GM21526 (cell line): ENCODE results near the gene MLANA.

ENCODE experiments used
- ATAC-seq: cut with Tn5 transposase; IDR thresholded peaks from one replicate; pipeline ENCODE4 v1.9.1; 2021; ENCODE audit warnings: moderate library complexity; ENCODE audit not compliant: unreplicated experiment, low FRiP score

MLANA gene

DNA sequence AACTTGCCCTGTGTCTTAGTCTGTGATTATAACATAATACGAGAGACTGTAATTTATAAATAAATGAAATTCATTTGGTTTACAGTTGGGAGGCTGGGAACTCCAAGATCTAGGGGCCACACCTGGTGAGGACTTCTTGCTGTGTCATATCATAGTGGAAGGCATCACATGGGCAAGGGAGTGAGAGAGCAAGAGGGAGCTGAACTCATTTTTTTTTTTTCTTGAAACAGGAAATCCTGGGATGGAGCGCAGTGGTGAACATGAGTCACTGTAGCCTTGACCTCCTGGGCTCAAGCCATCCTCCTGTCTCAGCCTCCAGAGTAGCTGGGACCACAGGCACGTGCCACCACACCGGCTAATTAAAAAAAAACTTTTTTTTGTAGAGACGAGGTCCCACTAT is 7.2 kb downstream of the MLANA start:
- ATAC-seq, result no peak

GRCh38 chr9:5899292-5899691 is 8.6 kb downstream of the MLANA start:
- no peak for ATAC-seq

- ATAC-seq, result no peak
Observed at GRCh38 chr9:5900622-5901021, 9.9 kb downstream of the MLANA start.

GRCh38 chr9:5902377-5902776 is 11.7 kb downstream of the MLANA start:
- ATAC-seq, result no peak

GRCh38 chr9:5908918-5909317 is 18.2 kb downstream of the MLANA start:
- ATAC-seq, result no peak

GRCh38 chr9:5909976-5910375 is 19.3 kb downstream of the MLANA start:
- ATAC-seq, result no peak

DNA sequence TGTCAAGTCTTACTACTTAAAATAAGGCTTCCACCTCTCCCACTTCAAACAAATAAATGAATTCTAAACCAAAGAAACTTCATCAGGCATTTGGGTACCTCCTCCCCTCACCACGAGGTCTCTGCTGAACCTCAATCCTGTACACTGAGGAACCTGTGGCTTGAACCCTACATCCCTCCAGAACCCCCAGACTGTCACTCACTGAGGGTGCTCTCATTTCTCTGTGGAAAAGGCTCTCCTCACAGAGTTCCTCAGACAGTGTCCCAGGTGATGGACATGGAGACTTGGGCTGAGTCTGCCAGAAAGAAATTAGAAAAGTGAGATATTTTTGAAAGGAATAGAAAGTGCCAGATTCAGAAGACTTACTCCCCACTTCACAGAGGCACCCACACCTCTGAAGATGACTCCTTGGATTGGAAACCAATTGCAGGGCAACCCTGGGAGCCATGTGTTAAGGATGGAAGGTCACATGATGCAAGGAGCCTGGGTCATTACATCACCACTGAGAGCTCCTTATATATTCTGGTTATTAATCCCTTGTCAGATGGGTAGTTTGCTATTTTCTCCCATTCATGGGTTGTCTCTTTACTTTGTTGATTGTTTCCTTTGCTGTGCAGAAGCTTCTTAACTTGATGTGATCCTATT is 19.8 kb downstream of the MLANA start:
- no peak for ATAC-seq

DNA sequence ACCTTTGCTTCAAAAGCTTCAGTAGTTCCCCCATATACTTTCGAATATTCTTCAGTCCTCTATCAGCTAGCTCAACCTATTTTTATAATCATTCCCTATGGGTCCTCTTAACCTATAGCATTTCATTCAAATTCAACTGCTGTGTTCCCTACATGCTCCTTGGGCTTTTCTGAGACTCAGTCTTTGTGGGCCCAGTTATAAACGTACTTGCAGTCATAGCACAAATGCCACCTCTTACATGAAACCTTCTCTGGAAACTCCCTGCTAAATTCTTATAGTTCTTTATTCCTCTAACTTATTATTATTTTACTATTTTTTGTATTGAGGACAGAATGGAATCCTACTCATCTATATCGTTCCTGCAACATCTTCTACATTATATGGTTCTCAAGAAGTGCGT is 24.7 kb downstream of the MLANA start:
- no peak for ATAC-seq

DNA sequence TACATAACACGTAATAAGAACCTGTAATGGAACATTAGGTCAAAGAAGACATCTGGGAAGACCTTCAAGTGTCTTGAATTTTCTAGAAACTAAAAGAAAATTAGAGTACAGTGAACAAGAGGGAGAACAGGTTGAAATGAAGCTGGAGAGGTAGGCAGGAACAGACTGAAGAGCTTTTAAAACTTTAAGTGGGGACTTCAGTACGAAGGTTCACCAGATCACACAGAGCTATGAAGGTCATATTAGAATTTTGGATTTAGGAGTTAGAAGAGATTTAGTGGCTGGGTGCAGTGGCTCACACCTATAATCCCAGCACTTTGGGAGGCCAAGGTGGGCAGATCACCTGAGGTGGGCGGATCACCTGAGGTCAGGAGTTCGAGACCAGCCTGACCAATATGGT is 26.6 kb downstream of the MLANA start:
- no peak for ATAC-seq

DNA sequence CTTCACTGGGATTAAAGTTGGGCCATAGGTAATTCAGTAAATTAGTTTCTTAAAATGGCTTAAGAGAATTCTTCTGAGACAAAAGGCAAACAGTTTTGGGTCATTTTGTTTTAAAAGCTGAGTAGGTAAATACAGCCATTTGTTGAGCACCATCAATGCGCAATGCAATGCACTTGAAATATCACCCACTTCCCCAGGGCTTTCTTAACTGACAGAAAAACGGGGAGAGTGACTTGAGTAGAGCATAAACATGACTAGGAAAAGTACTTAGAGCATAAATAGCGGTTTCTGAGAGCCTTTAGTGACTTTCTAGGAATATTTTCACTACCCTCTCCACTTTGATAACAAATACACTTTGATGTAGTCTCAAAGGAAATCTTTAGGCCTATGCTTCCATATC is 27.2 kb downstream of the MLANA start:
- no peak for ATAC-seq

DNA sequence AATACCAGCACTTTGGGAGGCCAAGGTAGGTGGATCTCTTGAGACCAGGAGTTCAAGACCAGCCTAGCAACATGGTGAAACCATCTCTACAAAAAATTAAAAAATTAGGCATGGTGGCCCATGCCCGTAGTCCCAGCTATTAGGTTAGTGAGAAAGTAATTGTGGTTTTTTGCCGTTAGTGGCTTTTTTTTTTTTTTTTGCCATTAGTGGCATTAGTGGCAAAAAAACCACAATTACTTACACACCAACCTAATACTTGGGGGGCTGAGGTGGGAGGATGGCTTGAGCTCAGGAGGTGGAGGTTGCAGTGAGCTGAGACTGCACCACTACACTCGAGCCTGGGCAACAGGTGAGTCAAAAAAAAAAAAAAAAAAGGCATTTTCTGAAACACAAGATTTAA is 27.8 kb downstream of the MLANA start:
- ATAC-seq, result no peak

DNA sequence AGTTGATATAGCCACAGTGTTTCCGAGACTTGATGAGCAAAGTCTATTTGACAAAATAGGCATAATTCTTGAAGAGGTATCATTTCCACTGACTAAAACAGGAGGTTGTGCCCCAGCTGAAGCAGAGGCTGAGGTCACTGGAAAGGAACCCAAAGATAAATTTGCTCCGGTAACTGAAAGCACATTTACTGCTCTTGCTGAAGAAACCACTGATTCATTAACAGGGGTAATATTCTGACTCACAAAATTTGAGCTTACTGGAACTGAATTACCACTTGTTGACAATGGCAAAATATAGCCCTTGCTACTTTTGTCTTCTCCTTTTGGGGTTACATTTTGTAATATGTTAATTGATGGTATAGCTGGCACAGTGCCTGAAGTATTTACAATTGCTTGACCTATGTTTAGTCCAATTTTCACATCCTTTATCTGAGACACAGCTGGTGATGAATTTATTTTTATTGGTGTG is 30.2 kb downstream of the MLANA start:
- peak; percentile 69 for ATAC-seq

- ATAC-seq, result no peak
Observed at GRCh38 chr9:5922192-5922591, 31.5 kb downstream of the MLANA start.

DNA sequence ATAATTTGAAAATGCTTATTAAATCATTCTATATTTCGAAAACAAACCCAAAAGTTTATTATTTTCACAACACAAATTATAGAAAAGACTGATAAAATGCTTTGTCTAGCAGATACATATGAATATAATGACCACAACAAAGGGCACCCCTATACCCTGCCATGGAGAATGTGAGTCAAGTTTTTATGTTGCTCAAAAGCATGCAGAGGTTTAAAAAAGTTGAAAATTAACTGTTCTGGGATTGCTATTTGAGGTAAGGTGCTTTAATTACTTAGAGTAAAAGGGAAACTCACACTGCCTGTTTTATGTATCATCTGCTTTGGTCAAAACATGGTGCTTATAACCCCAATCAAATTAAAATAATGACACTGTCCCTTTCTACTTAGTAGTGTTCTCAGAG is 41.0 kb downstream of the MLANA start:
- ATAC-seq, result no peak

DNA sequence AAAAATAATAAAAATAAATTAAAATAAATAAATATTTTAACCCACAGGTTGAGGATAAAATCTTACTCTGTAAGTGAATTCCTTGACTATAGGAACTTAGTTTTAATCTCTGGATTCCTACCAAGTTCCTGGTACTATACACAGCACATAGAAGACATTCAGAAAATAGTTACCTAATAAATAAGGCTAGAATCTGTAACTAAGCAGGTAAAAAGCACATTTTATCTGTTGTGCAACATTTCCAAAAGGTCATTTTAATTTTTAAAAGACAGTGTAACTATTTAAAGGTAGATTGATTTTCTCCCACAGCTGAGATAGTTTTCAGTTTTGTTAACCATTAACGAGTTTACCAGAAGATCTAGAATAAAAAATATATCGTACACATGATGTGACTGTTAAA is 47.8 kb downstream of the MLANA start:
- no peak for ATAC-seq

DNA sequence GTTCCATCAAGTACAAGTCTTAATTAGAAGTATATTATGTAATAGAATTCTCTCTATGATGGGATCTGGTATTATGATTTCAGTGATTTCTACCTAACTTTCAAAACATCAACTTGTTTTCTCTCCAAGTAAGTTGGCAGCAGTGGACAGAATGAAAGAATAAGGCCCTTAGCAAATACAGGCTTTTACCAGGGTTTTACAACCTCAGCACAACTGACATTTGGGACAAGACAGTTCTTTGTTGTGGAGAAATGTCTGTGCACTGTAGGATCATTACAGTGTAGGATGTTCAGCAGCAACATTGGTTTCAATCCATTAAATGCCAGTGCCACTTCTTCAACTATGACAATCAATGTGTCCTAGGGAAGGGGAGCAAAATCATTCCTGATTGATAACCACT is 48.8 kb downstream of the MLANA start:
- ATAC-seq, result no peak

GRCh38 chr9:5941214-5941613 is 50.5 kb downstream of the MLANA start:
- no peak for ATAC-seq

DNA sequence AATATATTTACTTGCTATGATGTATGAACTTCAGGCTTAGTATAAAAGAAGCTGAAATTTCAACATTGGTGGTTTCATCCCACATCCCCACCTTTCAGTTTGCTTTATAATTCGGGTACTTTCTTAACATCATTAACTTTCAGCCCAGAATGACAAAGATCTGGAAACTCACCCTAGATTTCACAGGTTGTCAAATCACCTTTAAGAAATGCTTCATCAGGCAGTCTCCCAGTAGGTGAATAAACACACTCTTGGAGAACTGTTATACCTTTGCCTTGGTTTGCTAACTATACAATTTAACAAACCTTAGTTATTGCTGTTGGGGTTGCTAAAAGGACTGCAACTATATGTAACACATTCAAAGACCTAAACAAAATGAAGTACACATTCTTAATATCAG is 54.4 kb downstream of the MLANA start:
- no peak for ATAC-seq

DNA sequence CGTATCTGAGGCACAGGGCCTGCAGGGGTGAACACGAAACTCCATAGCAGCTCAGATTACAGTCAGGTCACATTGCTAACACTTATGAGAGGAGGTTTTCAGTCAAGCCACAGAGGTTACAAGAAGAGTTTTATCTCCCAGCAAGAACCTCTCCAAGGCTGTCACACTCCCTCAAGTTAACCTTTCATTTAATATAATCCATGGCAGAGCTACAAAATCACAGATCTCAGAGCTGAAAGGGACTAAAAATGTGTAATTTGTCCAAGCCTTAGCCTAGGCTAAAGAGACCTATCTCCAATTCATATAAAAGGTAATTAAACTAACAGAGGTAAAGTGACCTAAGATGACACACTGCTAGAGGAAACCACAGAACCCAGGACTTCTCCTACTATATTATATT is 57.2 kb downstream of the MLANA start:
- ATAC-seq, result no peak

DNA sequence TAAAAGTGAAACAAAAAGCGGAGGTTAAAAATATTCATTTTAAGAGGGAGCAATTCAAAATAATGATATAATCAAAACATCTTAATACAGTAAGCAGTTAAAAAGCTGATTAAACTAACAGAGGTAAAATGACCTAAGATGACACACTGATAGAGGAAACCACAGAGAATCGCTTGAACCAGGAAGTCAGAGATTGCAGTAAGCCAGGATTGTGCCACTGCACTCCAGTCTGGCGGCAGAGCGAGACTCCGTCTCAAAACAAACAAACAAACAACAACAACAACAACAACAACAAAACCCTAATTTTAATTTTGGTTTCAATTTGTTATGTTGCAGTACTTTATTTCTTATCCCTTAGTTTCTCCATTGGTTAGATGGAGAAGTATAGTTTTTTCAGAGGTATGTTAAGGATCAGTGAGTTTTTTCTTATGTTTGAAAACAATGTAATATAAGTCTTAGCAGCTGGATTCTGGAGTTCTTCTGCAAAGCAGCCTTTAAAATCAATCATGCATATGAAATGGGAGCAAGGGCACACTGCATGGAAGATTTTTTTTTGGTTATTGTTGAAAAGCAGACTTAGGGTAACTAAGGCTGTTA is 58.5 kb downstream of the MLANA start:
- ATAC-seq, result peak; percentile 62

GRCh38 chr9:5950261-5950660 is 59.6 kb downstream of the MLANA start:
- ATAC-seq, result no peak

- no peak for ATAC-seq
Observed at GRCh38 chr9:5951686-5952211, 61.1 kb downstream of the MLANA start.
